GM13977 (cell line): ENCODE measurements around the gene SNPH.

Experiments used
- DNase-seq: peaks from one replicate; pipeline ENCODE4 v3.0.0; 2012; ENCODE audit warnings: low spot score
- CTCF ChIP-seq: IDR thresholded peaks from 2 replicates; pipeline ENCODE4 v1.5.1; 2012; ENCODE audit warnings: mild to moderate bottlenecking, control low read depth; ENCODE audit not compliant: insufficient read depth; ENCODE audit errors: extremely low read depth, missing control alignments
- in situ Hi-C: fragments of 300-500 bp; cut with MboI; formaldehyde crosslinking; loops from one replicate; pipeline ENCODE4 v1.12.0; 2022; ENCODE audit warnings: low sequenced_read_pairs, low pct_unique_long_range_greater_than_20kb, mixed read lengths, inconsistent platforms; ENCODE audit not compliant: unreplicated experiment

SNPH gene

GRCh38 chr20:1229541-1229940 is 36.6 kb upstream of the SNPH start:
- no peak for DNase-seq
- TF ChIP-seq CTCF = no peak
- in situ Hi-C loops = no loop called here

DNA sequence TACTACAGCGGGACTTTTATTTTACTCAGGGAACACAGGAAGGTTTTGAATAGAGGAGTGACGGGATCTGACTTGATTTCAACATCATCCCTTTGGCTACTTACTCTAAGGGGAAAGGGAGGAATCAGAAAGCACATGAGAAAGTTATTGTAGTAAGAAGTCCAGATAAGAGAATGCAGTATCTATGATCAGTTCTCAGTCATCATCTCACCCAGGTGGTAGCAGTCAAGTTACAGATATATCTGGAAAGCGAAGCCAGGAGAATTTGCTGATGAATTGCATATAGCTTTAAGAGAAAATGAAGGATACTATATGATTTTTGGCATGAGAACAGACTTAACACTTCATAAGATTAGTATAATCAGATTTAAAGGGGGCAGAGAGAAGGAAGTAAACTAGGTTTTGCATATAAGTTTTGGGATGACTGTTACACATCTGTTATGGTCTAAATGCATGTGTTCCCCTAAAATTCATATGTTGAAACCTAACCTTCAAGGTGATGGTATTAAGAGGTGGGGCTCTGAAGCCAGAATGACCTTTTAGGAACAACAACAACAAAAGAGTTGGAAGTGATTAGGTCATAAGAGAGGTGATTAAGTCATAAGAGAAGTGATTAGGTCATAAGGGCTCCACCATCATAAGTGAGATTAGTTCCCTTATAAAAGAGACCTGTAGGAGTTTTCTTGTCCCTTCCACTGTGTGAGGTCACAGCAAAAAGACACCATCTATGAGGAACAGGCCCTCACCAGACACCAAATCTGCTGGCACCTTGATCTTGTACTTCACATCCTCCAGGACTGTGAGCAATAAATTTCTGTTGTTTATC is 33.6 kb upstream of the SNPH start:
- TF ChIP-seq CTCF = no peak
- in situ Hi-C loops = no loop called here

DNA sequence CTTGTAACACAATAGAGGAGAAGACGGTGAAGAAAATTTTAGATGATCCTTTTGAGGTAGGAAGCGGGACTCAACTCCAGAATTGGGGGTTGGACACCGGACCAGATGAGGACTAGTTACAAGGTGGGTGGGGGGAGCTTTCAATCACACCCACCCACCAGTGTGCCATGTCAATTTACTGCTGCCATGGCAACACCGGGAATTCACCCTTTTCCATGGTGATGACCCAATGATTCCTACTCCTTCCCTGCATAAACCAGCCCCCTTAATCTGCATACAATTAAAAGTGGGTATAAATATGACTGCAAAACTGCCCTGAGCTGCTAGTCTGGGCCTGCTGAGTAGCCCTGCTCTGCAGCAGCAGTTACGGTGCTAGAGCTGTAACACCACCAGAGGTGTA is 25.5 kb upstream of the SNPH start:
- no peak for DNase-seq
- in situ Hi-C loops = no loop called here
- TF ChIP-seq CTCF = no peak

More for the DNA sequence above, 33.6 kb upstream of the SNPH start:
- no peak for DNase-seq

DNA sequence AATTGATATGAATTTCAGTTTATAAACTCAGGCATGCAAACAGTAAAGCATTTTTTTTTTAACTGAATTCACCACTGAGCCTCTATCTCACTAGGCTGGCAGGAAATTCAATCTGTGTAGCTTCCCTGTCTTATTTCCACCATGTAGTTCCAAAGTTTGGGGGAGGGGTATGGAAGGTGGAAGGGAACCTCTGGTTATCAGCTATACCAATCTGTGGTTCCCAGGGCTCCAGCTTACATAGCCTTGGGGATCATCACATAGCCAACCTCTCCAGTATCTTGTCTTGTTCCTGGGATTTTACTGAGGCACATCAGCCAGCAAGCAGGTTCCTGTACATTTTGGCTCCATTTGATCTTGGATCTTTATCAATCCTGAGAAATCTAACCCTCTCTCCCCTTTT is 24.6 kb upstream of the SNPH start:
- DNase-seq = no peak
- TF ChIP-seq CTCF = no peak
- in situ Hi-C loops = no loop called here

- TF ChIP-seq CTCF = no peak
- in situ Hi-C loops = no loop called here
- no peak for DNase-seq
These were observed 24.0 kb upstream of the SNPH start for GRCh38 chr20:1242099-1242498.

DNA sequence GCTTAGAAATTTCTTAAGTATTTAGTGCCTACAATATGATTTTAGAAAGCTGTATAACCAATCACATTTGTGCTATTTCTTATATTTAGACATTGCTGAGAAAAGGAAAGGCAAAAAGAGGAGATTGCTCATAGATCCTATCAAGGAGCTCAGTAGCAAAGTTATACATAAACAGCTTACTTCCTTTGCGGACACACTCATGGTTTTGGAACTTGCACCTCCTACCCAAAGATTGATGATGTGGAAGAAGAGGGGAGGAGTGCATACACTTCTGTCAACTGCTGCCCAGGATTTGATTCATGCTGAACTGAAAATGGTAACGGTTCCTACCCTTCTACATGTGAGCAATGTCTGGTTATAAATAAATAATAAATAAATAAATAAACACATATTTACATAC is 23.6 kb upstream of the SNPH start:
- no peak for TF ChIP-seq CTCF
- in situ Hi-C loops = no loop called here
- DNase-seq = no peak
